Mammary epithelial cell (primary cell): ENCODE data around the gene FARS2.

Experiments used
- EZH2 ChIP-seq: IDR thresholded peaks from 2 replicates; pipeline ENCODE4 v1.6.1; 2012; ENCODE audit warnings: low read length, inconsistent platforms, borderline replicate concordance
- TF ChIP-seq, protein P1 (sequence below), 2 donors: IDR thresholded peaks in 1 of 2; conservative IDR thresholded peaks in 1 of 2; 2 replicates each; pipeline ENCODE4 v1.5.1; 2011 to 2012; ENCODE audit warnings: inconsistent platforms in 2 of 2, low read length in 2 of 2, mild to moderate bottlenecking in 2 of 2, control low read depth in 1 of 2, low read depth in 1 of 2; ENCODE audit not compliant: insufficient read depth in 1 of 2; ENCODE audit errors: extremely low read depth in 1 of 2

DNA sequence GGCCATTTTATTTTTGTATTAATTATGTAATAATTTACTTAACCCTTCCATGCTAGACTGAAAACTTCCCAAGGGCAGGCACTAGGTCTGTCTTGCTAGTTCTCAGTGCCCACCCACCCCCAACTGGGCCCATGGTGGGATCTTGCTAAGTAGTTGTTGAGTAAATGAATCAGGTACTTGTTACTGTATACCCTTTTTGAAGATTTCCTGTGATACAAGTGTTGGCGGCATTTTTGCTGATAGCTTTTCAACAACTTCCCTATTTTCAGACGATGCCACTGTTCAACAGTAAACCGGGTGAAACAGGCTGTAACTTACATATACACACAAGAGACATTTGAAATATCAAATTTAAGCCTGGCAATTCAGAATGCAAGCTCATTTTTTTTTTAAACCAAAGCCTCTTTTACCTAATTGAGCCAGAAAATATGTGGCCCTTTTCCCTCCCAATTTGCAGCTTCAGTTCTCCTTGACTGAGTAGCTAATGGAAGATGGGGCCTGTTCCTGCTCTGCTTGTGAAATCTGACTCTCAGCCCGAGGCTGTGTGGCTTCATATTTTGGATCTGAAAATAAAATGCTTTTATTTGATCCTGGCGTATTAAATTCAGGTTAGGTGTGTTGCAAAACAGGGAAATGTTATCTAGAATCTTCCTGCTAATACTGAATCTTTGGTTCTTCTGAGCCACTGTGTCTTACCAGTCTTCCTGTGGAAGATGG lies 457.1 kb downstream of the FARS2 start:
- TF ChIP-seq, protein P1, sequence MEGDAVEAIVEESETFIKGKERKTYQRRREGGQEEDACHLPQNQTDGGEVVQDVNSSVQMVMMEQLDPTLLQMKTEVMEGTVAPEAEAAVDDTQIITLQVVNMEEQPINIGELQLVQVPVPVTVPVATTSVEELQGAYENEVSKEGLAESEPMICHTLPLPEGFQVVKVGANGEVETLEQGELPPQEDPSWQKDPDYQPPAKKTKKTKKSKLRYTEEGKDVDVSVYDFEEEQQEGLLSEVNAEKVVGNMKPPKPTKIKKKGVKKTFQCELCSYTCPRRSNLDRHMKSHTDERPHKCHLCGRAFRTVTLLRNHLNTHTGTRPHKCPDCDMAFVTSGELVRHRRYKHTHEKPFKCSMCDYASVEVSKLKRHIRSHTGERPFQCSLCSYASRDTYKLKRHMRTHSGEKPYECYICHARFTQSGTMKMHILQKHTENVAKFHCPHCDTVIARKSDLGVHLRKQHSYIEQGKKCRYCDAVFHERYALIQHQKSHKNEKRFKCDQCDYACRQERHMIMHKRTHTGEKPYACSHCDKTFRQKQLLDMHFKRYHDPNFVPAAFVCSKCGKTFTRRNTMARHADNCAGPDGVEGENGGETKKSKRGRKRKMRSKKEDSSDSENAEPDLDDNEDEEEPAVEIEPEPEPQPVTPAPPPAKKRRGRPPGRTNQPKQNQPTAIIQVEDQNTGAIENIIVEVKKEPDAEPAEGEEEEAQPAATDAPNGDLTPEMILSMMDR (conservative IDR thresholded peaks at IDR 0.05 in 1 of 2, IDR thresholded peaks at IDR 0.05 in 1 of 2; ENCODE audit: extremely low read depth in 1 of 2, insufficient read depth in 1 of 2, low read depth in 1 of 2, low read length in 2 of 2), result no peak
- no peak for TF ChIP-seq EZH2
